ENCODE results near the gene MCF2L. TPM values are rescaled to one million over a fixed set of nuclear protein-coding genes. Genes with fewer than 3 reads are reported as not detected.

MCF2L gene
- total RNA-seq, 1 donor from 2014 or later, result 5.6 TPM

- H3K4me3 Mint-ChIP-seq (ENCODE audit: unreplicated experiment), result no peak overlapping the region
- no peak for TF ChIP-seq CTCF (IDR thresholded peaks at IDR 0.05)
- H3K36me3 Mint-ChIP-seq (ENCODE audit: unreplicated experiment), result no peaks in the 10 kb centered on the region
- H3K27me3 Mint-ChIP-seq (ENCODE audit: unreplicated experiment), result peaks cover 12% of the 10 kb centered on the region
- DNase-seq (ENCODE audit: extremely low spot score, unreplicated experiment), result no peak
- H3K9me3 Mint-ChIP-seq (ENCODE audit: unreplicated experiment), result no peaks in the 10 kb centered on the region
- peaks cover 15% of the 10 kb centered on the region for H3K4me1 Mint-ChIP-seq (ENCODE audit: unreplicated experiment)
- no peak overlapping the region for H3K27ac Mint-ChIP-seq (ENCODE audit: unreplicated experiment)
Measured at GRCh38 chr13:112999414-113000177, 30.6 kb downstream of the MCF2L start.

GRCh38 chr13:113000575-113000974, 31.6 kb downstream of the MCF2L start:
- Mint-ChIP-seq H3K4me1 (ENCODE audit: unreplicated experiment) (peaks cover 15% of the 10 kb centered on the region), H3K27me3 (ENCODE audit: unreplicated experiment) (peaks cover 11% of the 10 kb centered on the region), H3K4me3 (ENCODE audit: unreplicated experiment) (no peak overlapping the region), H3K9me3 (ENCODE audit: unreplicated experiment) (no peaks in the 10 kb centered on the region), H3K36me3 (ENCODE audit: unreplicated experiment) (no peaks in the 10 kb centered on the region), H3K27ac (ENCODE audit: unreplicated experiment) (no peak overlapping the region)
- TF ChIP-seq CTCF (IDR thresholded peaks at IDR 0.05), result no peak
- DNase-seq (ENCODE audit: extremely low spot score, unreplicated experiment), result no peak

GRCh38 chr13:113001241-113002140, 32.5 kb downstream of the MCF2L start:
- Mint-ChIP-seq H3K27ac (ENCODE audit: unreplicated experiment) (no peak overlapping the region), H3K36me3 (ENCODE audit: unreplicated experiment) (no peaks in the 10 kb centered on the region), H3K4me3 (ENCODE audit: unreplicated experiment) (peak overlapping the region; percentile 62), H3K9me3 (ENCODE audit: unreplicated experiment) (no peaks in the 10 kb centered on the region), H3K27me3 (ENCODE audit: unreplicated experiment) (peaks cover 7% of the 10 kb centered on the region), H3K4me1 (ENCODE audit: unreplicated experiment) (peaks cover 15% of the 10 kb centered on the region)
- DNase-seq (ENCODE audit: extremely low spot score, unreplicated experiment), result no peak
- TF ChIP-seq CTCF (IDR thresholded peaks at IDR 0.05), result no peak

GRCh38 chr13:113002206-113002912, 33.3 kb downstream of the MCF2L start:
- H3K4me3 Mint-ChIP-seq (ENCODE audit: unreplicated experiment), result peak overlapping the region; percentile 51
- no peak overlapping the region for H3K27ac Mint-ChIP-seq (ENCODE audit: unreplicated experiment)
- TF ChIP-seq CTCF (IDR thresholded peaks at IDR 0.05), result peak; percentile 41
- H3K27me3 Mint-ChIP-seq (ENCODE audit: unreplicated experiment), result peaks cover 7% of the 10 kb centered on the region
- no peaks in the 10 kb centered on the region for H3K9me3 Mint-ChIP-seq (ENCODE audit: unreplicated experiment)
- H3K36me3 Mint-ChIP-seq (ENCODE audit: unreplicated experiment), result no peaks in the 10 kb centered on the region
- DNase-seq (ENCODE audit: extremely low spot score, unreplicated experiment), result no peak
- H3K4me1 Mint-ChIP-seq (ENCODE audit: unreplicated experiment), result peaks cover 15% of the 10 kb centered on the region

Measured in osteocyte (in vitro differentiated cells).